SU-DHL-6 (cell line): Measurements from ENCODE around the gene TPST2.

Experiments
- EZH2phosphoT487 ChIP-seq: fragments of 200-600 bp; sonication (generic), shearing (Covaris generic); conservative IDR thresholded peaks from 2 replicates; pipeline ENCODE4 v1.6.1; 2018; ENCODE audit warnings: mild to moderate bottlenecking, antibody characterized with exemption, low read length, moderate library complexity, mixed read lengths
- TF ChIP-seq, protein P1 (sequence below): fragments of 200-600 bp; sonication (generic); IDR thresholded peaks from one replicate; pipeline ENCODE4 v1.5.1; 2017; ENCODE audit warnings: antibody characterized with exemption, mild to moderate bottlenecking, low read length, moderate library complexity; ENCODE audit not compliant: insufficient read depth, poor library complexity, severe bottlenecking

- TF ChIP-seq, protein P1, sequence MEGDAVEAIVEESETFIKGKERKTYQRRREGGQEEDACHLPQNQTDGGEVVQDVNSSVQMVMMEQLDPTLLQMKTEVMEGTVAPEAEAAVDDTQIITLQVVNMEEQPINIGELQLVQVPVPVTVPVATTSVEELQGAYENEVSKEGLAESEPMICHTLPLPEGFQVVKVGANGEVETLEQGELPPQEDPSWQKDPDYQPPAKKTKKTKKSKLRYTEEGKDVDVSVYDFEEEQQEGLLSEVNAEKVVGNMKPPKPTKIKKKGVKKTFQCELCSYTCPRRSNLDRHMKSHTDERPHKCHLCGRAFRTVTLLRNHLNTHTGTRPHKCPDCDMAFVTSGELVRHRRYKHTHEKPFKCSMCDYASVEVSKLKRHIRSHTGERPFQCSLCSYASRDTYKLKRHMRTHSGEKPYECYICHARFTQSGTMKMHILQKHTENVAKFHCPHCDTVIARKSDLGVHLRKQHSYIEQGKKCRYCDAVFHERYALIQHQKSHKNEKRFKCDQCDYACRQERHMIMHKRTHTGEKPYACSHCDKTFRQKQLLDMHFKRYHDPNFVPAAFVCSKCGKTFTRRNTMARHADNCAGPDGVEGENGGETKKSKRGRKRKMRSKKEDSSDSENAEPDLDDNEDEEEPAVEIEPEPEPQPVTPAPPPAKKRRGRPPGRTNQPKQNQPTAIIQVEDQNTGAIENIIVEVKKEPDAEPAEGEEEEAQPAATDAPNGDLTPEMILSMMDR, result no peak
- no peak for TF ChIP-seq EZH2phosphoT487
These were observed 106.2 kb downstream of the TPST2 start, which contains the start of the genes HPS4 and SRRD for GRCh38 chr22:26483439-26484359.
